HCT116 (cell line): ENCODE results near the gene PLD6. TPM values are rescaled to one million over a fixed set of nuclear protein-coding genes. Genes with fewer than 3 reads are reported as not detected.

Source experiments
- ATAC-seq: fragments of 200-7000 bp; cut with Tn5 transposase; 2 replicates; pipeline ENCODE4 v1.9.1; 2020; ENCODE audit warnings: mild to moderate bottlenecking, moderate library complexity
- BruUV-seq: library from RNA; stranded (reverse); fragments of 400-500 nt; replicated peaks from 2 replicates; lab custom pipeline; 2021; lab: Mats Ljungman, UMichigan
- CTCF ChIA-PET: fragments of 300-600 bp; sonication (Branson Sonifier 250); formaldehyde crosslinking; loops from one replicate; lab custom pipeline; 2021; ENCODE audit warnings: antibody characterized with exemption; lab: Charles Lee
- POLR2A ChIA-PET: fragments of 300-600, 350-600 bp; sonication (Branson Sonifier 250); formaldehyde crosslinking; loops from one replicate; lab custom pipeline; 2021; ENCODE audit warnings: antibody characterized with exemption; lab: Charles Lee
- RAD21 ChIA-PET, 2 experiments: fragments of 300-600 bp; sonication (Branson Sonifier 250); formaldehyde crosslinking; loops; one replicate each; lab custom pipeline; 2023; ENCODE audit warnings: low total read pairs in 2 of 2; ENCODE audit not compliant: uncharacterized antibody in 2 of 2, unreplicated experiment in 2 of 2, low non-redundant PET in 1 of 2; lab: Charles Lee
- DNase-seq: peaks from one replicate; pipeline ENCODE4 v3.0.0-alpha.2; 2010; ENCODE audit warnings: low read depth, low spot score
- H2AFZ ChIP-seq: fragments of 200-600 bp; shearing (Covaris generic), sonication (generic); 2 replicates; pipeline ENCODE4 v1.6.1; 2017; ENCODE audit warnings: low read depth, mixed run types, mixed read lengths, antibody characterized with exemption, low read length; ENCODE audit not compliant: poor library complexity, severe bottlenecking
- H3K27ac ChIP-seq: 2 replicates; pipeline ENCODE4 v1.5.1; 2012; ENCODE audit warnings: low read depth, low read length
- H3K27me3 ChIP-seq: fragments of 200-600 bp; sonication (generic); 2 replicates; pipeline ENCODE4 v1.6.1; 2016; ENCODE audit warnings: mixed run types, low read length, mixed read lengths; ENCODE audit not compliant: insufficient read depth
- H3K36me3 ChIP-seq, 2 experiments: fragments of 200-500 bp in 1 of 2; fragments of 200-600 bp in 1 of 2; sonication (Bioruptor generic) in 1 of 2; sonication (generic) in 1 of 2; 2 replicates each; pipeline versions ENCODE4 v1.5.1 to v1.6.1; 2014 to 2016; ENCODE audit warnings: low read length in 2 of 2, inconsistent platforms in 1 of 2, mixed read lengths in 1 of 2, mixed run types in 1 of 2; ENCODE audit not compliant: insufficient read depth in 2 of 2, control insufficient read depth in 1 of 2
- H3K4me1 ChIP-seq, 2 experiments: fragments of 200-600 bp in 1 of 2; sonication (generic) in 1 of 2; 2 replicates each; pipeline versions ENCODE4 v1.5.1 to v1.6.1; 2012 to 2017; ENCODE audit warnings: low read length in 2 of 2, inconsistent platforms in 1 of 2, mild to moderate bottlenecking in 1 of 2, mixed read lengths in 1 of 2, mixed run types in 1 of 2, moderate library complexity in 1 of 2; ENCODE audit not compliant: insufficient read depth in 2 of 2, control insufficient read depth in 1 of 2
- H3K4me2 ChIP-seq: fragments of 200-600 bp; sonication (generic); 2 replicates; pipeline ENCODE4 v1.6.1; 2017; ENCODE audit warnings: mixed run types, low read length, mixed read lengths
- H3K4me3 ChIP-seq, 2 experiments: fragments of 200-600 bp in 1 of 2; sonication (generic) in 1 of 2; replicated peaks in 1 of 2; 2 replicates each; pipeline ENCODE4 v1.5.1; 2011 to 2016; ENCODE audit warnings: low read length in 2 of 2, control low read depth in 1 of 2, low read depth in 1 of 2, mild to moderate bottlenecking in 1 of 2, mixed read lengths in 1 of 2, mixed run types in 1 of 2
- H3K79me2 ChIP-seq: fragments of 200-600 bp; sonication (generic); 2 replicates; pipeline ENCODE4 v1.6.1; 2017; ENCODE audit warnings: mild to moderate bottlenecking, mixed run types, low read length, moderate library complexity, mixed read lengths; ENCODE audit not compliant: insufficient read depth
- H3K9ac ChIP-seq: fragments of 200-600 bp; sonication (generic); 2 replicates; pipeline ENCODE4 v1.6.1; 2016; ENCODE audit warnings: low read length, mixed read lengths
- H3K9me2 ChIP-seq: fragments of 200-600 bp; sonication (generic), shearing (Covaris generic); 2 replicates; pipeline ENCODE4 v1.6.1; 2017; ENCODE audit warnings: mixed run types, mild to moderate bottlenecking, moderate library complexity; ENCODE audit not compliant: insufficient read depth
- H3K9me3 ChIP-seq, 2 experiments: fragments of 200-500 bp in 1 of 2; fragments of 200-600 bp in 1 of 2; sonication (Bioruptor generic) in 1 of 2; sonication (generic) in 1 of 2; 2 replicates each; pipeline ENCODE4 v1.6.1; 2014 to 2017; ENCODE audit warnings: low read length in 2 of 2, mixed read lengths in 2 of 2, inconsistent platforms in 1 of 2, low read depth in 1 of 2, mild to moderate bottlenecking in 1 of 2, mixed run types in 1 of 2, moderate library complexity in 1 of 2; ENCODE audit not compliant: control insufficient read depth in 1 of 2, insufficient read depth in 1 of 2
- H4K20me1 ChIP-seq: fragments of 200-600 bp; sonication (generic), shearing (Covaris generic); 2 replicates; pipeline ENCODE4 v1.6.1; 2017; ENCODE audit warnings: mixed run types, mild to moderate bottlenecking, moderate library complexity; ENCODE audit not compliant: insufficient read depth
- CEBPB ChIP-seq: IDR thresholded peaks from 2 replicates; pipeline ENCODE4 v1.6.1; 2012; ENCODE audit warnings: low read depth
- EGR1 ChIP-seq: IDR thresholded peaks from 2 replicates; pipeline ENCODE4 v1.6.1; 2012; ENCODE audit warnings: low read depth
- ELF1 ChIP-seq: IDR thresholded peaks from 2 replicates; pipeline ENCODE4 v1.6.1; 2012; ENCODE audit warnings: low read depth, borderline replicate concordance
- EZH2 ChIP-seq: fragments of 200-600 bp; sonication (generic); IDR thresholded peaks from 2 replicates; pipeline ENCODE4 v1.6.1; 2017; ENCODE audit warnings: antibody characterized with exemption, mixed run types
- EZH2phosphoT487 ChIP-seq: fragments of 200-600 bp; IDR thresholded peaks from 2 replicates; pipeline ENCODE4 v1.6.1; 2018; ENCODE audit warnings: antibody characterized with exemption, borderline replicate concordance
- FOSL1 ChIP-seq: IDR thresholded peaks from 2 replicates; pipeline ENCODE4 v1.6.1; 2012; ENCODE audit warnings: low read depth
- POLR2A ChIP-seq: IDR thresholded peaks from 2 replicates; pipeline ENCODE4 v1.7.0; 2011; ENCODE audit warnings: borderline replicate concordance; ENCODE audit not compliant: insufficient read depth, insufficient read length; ENCODE audit errors: extremely low read depth
- POLR2AphosphoS5 ChIP-seq: IDR thresholded peaks from 2 replicates; pipeline ENCODE4 v1.6.1; 2011; ENCODE audit warnings: mild to moderate bottlenecking, low read depth, low read length, moderate library complexity
- RAD21 ChIP-seq: IDR thresholded peaks from 2 replicates; pipeline ENCODE4 v1.6.1; 2012; ENCODE audit warnings: low read depth, mild to moderate bottlenecking
- SIN3A ChIP-seq: IDR thresholded peaks from 2 replicates; pipeline ENCODE4 v1.6.1; 2012; ENCODE audit warnings: low read depth
- SP1 ChIP-seq: IDR thresholded peaks from 2 replicates; pipeline ENCODE4 v1.6.1; 2012; ENCODE audit warnings: low read depth
- TCF7L2 ChIP-seq: IDR thresholded peaks from 2 replicates; pipeline ENCODE4 v1.7.0; 2011; ENCODE audit warnings: borderline replicate concordance, inconsistent platforms; ENCODE audit not compliant: insufficient read depth, insufficient read length; ENCODE audit errors: extremely low read depth
- YY1 ChIP-seq: IDR thresholded peaks from 2 replicates; pipeline ENCODE4 v1.6.1; 2011; ENCODE audit warnings: low read length, low read depth, moderate library complexity, mild to moderate bottlenecking; ENCODE audit not compliant: insufficient replicate concordance; ENCODE audit errors: extremely low read depth
- ZBTB33 ChIP-seq: IDR thresholded peaks from 2 replicates; pipeline ENCODE4 v1.6.1; 2011; ENCODE audit warnings: mild to moderate bottlenecking, low read length, moderate library complexity; ENCODE audit not compliant: insufficient replicate concordance; ENCODE audit errors: extremely low read depth
- ZFX ChIP-seq: fragments of 450-650 bp; IDR thresholded peaks from 2 replicates; pipeline ENCODE4 v1.6.1; 2017
- ZNF274 ChIP-seq: fragments of 200-500 bp; sonication (Bioruptor generic); IDR thresholded peaks from 2 replicates; pipeline ENCODE4 v1.6.1; 2014; ENCODE audit warnings: mild to moderate bottlenecking, low read depth, low read length, inconsistent platforms
- intact Hi-C: fragments of 100-400 bp; cut with micrococcal nuclease; formaldehyde crosslinking; loops from 2 replicates; pipeline ENCODE4 v1.10.0; 2022
- total RNA-seq: library from RNA; stranded (reverse); gene quantifications from one replicate; pipeline ENCODE4 v1.2.1, GENCODE V29; 2021; ENCODE audit not compliant: unreplicated experiment
- TF ChIP-seq, protein P1 (sequence below): IDR thresholded peaks from 2 replicates; pipeline ENCODE4 v1.6.1; 2012
- TF ChIP-seq, protein P2 (sequence below): IDR thresholded peaks from 2 replicates; pipeline ENCODE4 v1.6.1; 2012

The PLD6 gene
- total RNA-seq, 1 experiment from 2014 or later: 15.6 TPM

DNA sequence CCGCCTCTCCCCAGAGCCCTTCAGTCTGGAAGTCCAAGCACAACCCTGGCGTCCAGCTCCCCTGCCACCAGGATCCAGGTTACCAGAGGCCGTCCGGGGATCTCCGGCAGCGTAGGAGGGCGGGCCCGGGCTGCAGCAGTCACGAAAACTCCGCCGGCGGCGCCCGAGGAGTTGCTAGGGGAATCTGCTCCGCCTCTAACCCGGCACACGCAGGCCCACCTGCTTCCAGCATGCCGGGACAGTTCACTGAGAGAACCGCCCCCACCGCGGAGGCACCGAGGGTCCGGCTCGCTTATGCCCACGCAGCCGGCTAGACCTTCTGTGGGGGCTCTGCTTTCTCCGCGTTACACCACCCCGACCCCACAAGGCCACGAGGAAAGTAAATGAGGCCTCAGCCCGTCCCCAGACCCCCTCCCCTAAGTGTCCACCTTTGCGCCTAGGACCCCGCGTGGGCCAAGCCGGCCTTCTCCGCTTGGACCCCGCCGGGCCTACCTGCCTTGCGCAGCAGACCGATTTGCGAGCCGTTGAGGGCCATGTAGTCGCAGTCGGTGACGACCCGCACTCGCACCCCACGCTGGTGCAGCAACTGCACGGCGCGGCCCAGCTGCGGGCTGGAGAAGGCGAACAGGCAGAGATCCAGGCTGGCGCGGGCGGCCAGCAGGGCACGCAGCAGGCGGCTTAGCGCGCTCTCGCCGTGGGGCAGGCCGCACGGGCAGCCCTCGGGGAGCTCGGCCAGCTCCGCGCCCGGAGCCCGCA, 587 bp downstream of the PLD6 start:
- peak; percentile 7 for DNase-seq
- no peaks in the 10 kb centered on the region for H3K27me3 ChIP-seq
- intact Hi-C loops: loop anchor here (2.0 kb wide), 1 partner anchor 75 kb away; the partner anchor contains the start of gene COPS3
- ChIA-PET CTCF (no interaction called here), POLR2A (no interaction called here), RAD21 (no interaction called here)
- H3K4me1 ChIP-seq: peaks cover 7 to 31% of the 10 kb centered on the region in 2 experiments
- H4K20me1 ChIP-seq: no peaks in the 10 kb centered on the region
- H3K9ac ChIP-seq: peak overlapping the region; percentile 99
- peaks cover 30% of the 10 kb centered on the region for H3K79me2 ChIP-seq
- peak overlapping the region; percentile 82 to 95 for H3K4me3 ChIP-seq
- ATAC-seq: peak; percentile 61
- H3K4me2 ChIP-seq: peak overlapping the region; percentile 100
- peaks cover 6 to 28% of the 10 kb centered on the region in 2 experiments for H3K36me3 ChIP-seq
- TSS peak; percentile 48 for BruUV-seq
- no peaks in the 10 kb centered on the region for H3K9me3 ChIP-seq
- TF ChIP-seq SP1 (no peak), FOSL1 (no peak), YY1 (no peak), RAD21 (no peak), ZFX (peak; percentile 96), EZH2phosphoT487 (no peak), POLR2AphosphoS5 (no peak), CEBPB (no peak), TCF7L2 (no peak), ELF1 (no peak), EZH2 (no peak), SIN3A (peak; percentile 57; the same call in 1 of the 2 replicates), ZBTB33 (no peak), EGR1 (no peak), POLR2A (no peak), ZNF274 (no peak)
- TF ChIP-seq, protein P1, sequence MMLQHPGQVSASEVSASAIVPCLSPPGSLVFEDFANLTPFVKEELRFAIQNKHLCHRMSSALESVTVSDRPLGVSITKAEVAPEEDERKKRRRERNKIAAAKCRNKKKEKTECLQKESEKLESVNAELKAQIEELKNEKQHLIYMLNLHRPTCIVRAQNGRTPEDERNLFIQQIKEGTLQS: no peak
- TF ChIP-seq, protein P2, sequence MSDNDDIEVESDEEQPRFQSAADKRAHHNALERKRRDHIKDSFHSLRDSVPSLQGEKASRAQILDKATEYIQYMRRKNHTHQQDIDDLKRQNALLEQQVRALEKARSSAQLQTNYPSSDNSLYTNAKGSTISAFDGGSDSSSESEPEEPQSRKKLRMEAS: 0 out of 2 replicates have a peak, but pooled peaks have one; percentile 31
- TF ChIP-seq, all 23 proteins: peak for 3
- Histone ChIP-seq H3K9me2 (no peaks in the 10 kb centered on the region), H2AFZ (no peak overlapping the region), H3K27ac (peak overlapping the region; percentile 89)
